Measurements from ENCODE around the gene CPNE1. TPM values are rescaled to one million over a fixed set of nuclear protein-coding genes. Genes with fewer than 3 reads are reported as not detected.
"Not testable (repeated sequence)": the region's sequence is repeated elsewhere in the genome, so short reads cannot be mapped to it uniquely, and the experiment has no call there.

CPNE1 gene
- total RNA-seq, 4 donors from 2014 or later: 84.9 to 201 (median 127) TPM

- Histone ChIP-seq H3K27ac (no peak overlapping the region), H3K27me3 (no peaks in the 10 kb centered on the region), H3K9me3 (no peaks in the 10 kb centered on the region), H3K4me1 (no peaks in the 10 kb centered on the region), H3K36me3 (peaks cover 0 to 100% (median 0%) of the 10 kb centered on the region in 3 donors), H3K4me3 (no peak overlapping the region)
- no peak for DNase-seq
- no peak for TF ChIP-seq POLR2A (IDR thresholded peaks at IDR 0.05)
- TF ChIP-seq, protein P1, sequence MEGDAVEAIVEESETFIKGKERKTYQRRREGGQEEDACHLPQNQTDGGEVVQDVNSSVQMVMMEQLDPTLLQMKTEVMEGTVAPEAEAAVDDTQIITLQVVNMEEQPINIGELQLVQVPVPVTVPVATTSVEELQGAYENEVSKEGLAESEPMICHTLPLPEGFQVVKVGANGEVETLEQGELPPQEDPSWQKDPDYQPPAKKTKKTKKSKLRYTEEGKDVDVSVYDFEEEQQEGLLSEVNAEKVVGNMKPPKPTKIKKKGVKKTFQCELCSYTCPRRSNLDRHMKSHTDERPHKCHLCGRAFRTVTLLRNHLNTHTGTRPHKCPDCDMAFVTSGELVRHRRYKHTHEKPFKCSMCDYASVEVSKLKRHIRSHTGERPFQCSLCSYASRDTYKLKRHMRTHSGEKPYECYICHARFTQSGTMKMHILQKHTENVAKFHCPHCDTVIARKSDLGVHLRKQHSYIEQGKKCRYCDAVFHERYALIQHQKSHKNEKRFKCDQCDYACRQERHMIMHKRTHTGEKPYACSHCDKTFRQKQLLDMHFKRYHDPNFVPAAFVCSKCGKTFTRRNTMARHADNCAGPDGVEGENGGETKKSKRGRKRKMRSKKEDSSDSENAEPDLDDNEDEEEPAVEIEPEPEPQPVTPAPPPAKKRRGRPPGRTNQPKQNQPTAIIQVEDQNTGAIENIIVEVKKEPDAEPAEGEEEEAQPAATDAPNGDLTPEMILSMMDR (IDR thresholded peaks at IDR 0.05): no peak
Observed at GRCh38 chr20:35710039-35710438, 45.3 kb upstream of the CPNE1 start.

GRCh38 chr20:35709259-35709658 is 44.6 kb upstream of the CPNE1 start:
- Histone ChIP-seq H3K27me3 (no peaks in the 10 kb centered on the region), H3K4me1 (no peaks in the 10 kb centered on the region), H3K27ac (no peak overlapping the region), H3K4me3 (no peak overlapping the region), H3K36me3 (peaks cover 0 to 100% (median 2%) of the 10 kb centered on the region in 3 donors), H3K9me3 (no peaks in the 10 kb centered on the region)
- DNase-seq: no peak
- TF ChIP-seq, protein P1 (IDR thresholded peaks at IDR 0.05): no peak
- no peak for TF ChIP-seq POLR2A (IDR thresholded peaks at IDR 0.05)

DNA sequence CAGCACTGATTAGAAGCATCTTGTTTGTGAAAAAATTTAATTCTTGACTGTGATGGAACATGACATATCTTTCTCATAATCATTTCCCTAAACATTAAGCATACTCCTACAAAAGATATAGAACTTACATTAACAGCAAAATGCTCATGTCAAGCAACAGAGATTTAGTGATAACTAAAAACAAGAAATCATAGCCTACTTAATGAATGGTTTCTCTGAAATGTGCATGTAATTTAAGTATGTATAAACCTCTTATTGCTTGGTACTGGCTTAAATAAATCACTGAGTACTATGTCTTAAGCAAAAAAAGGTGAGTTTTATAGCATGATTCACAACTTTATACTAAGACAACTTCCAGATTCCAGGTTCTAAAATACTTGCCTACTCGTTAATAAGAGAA is 43.8 kb upstream of the CPNE1 start:
- Histone ChIP-seq H3K27ac (no peak overlapping the region), H3K4me3 (no peak overlapping the region), H3K27me3 (no peaks in the 10 kb centered on the region), H3K9me3 (no peaks in the 10 kb centered on the region), H3K36me3 (peaks cover 0 to 100% (median 2%) of the 10 kb centered on the region in 3 donors), H3K4me1 (no peaks in the 10 kb centered on the region)
- TF ChIP-seq, protein P1 (IDR thresholded peaks at IDR 0.05): no peak
- no peak for TF ChIP-seq POLR2A (IDR thresholded peaks at IDR 0.05)
- no peak for DNase-seq

- H3K9me3 ChIP-seq, DNase-seq, H3K27ac ChIP-seq, H3K4me1 ChIP-seq, H3K27me3 ChIP-seq, H3K4me3 ChIP-seq: not testable (repeated sequence)
- peaks cover 0 to 100% (median 2%) of the 10 kb centered on the region in 3 donors for H3K36me3 ChIP-seq
Observed at GRCh38 chr20:35706591-35707529, 42.2 kb upstream of the CPNE1 start.

- not testable (repeated sequence) for H3K4me3 ChIP-seq, H3K27ac ChIP-seq, H3K27me3 ChIP-seq, H3K9me3 ChIP-seq, DNase-seq, H3K4me1 ChIP-seq
- peaks cover 0 to 99% (median 2%) of the 10 kb centered on the region in 3 donors for H3K36me3 ChIP-seq
Observed at GRCh38 chr20:35705894-35706293, 41.2 kb upstream of the CPNE1 start.

DNA sequence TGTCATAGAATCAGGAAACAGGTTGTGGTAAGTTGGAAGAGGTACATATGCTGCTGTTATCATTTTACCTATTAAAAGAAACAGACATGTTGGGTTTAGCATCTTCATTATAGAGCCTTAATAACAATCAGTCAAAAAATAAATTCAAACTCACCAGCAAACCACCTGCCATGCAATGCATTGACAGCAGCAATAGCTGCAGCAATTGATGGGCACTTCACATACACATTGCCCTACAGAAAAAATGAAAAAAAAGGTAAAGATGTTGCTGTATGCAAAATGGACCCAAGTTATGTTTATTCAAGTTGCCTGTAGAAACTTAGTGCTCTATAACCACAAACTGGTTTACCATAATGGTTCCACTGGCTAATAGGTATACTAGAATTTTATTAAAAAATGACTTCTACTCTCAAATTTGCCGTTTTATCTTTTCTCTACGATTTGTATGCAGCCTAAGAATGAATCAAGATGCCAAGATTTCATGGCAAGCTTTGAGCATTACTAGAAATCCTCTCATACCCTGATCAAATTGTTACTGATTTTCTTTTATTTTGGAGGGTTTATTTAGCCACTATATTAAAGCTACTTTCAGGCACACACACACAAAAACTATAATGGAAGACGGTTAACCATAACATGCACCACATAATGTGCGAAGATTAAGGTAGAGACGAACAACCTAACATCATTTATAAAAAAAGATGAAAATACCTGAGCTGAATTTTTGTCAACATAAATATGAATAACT is 40.0 kb upstream of the CPNE1 start:
- no peaks in the 10 kb centered on the region for H3K27me3 ChIP-seq
- no peak overlapping the region for H3K4me3 ChIP-seq
- peaks cover 0 to 87% (median 2%) of the 10 kb centered on the region in 3 donors for H3K36me3 ChIP-seq
- no peak for TF ChIP-seq POLR2A (IDR thresholded peaks at IDR 0.05)
- TF ChIP-seq, protein P1 (IDR thresholded peaks at IDR 0.05): no peak
- no peak overlapping the region for H3K27ac ChIP-seq
- peaks cover 0 to 9% (median 2%) of the 10 kb centered on the region in 4 donors for H3K4me1 ChIP-seq
- no peaks in the 10 kb centered on the region for H3K9me3 ChIP-seq
- DNase-seq: no peak

Measured in Peyer's patch (tissue), 4 donors.